Keratinocyte (primary cell): ENCODE measurements around the gene URAD. TPM values are rescaled to one million over a fixed set of nuclear protein-coding genes. Genes with fewer than 3 reads are reported as not detected.

Experiments
- DNase-seq: peaks from one replicate; pipeline ENCODE4 v3.0.0-alpha.2; 2011; ENCODE audit warnings: low read depth, missing footprints, low spot score
- FAIRE-seq: peaks from 2 replicates; lab custom pipeline; 2011; peaks lifted over from hg19 to GRCh38; lab: Jason Lieb, UNC
- H2AFZ ChIP-seq: 2 replicates; pipeline ENCODE4 v1.6.0; 2012; ENCODE audit warnings: low read length, control low read depth, inconsistent platforms; ENCODE audit not compliant: control insufficient read depth
- H3K27ac ChIP-seq: 2 replicates; pipeline ENCODE4 v1.5.1; 2011; ENCODE audit warnings: low read length; ENCODE audit not compliant: control insufficient read depth, insufficient read depth
- H3K27me3 ChIP-seq: 3 replicates; pipeline ENCODE4 v1.6.0; 2011; ENCODE audit warnings: low read length; ENCODE audit not compliant: control insufficient read depth, insufficient read depth; ENCODE audit errors: extremely low read depth
- H3K36me3 ChIP-seq, 2 experiments: 2 replicates in 1 of 2; 3 replicates in 1 of 2; pipeline ENCODE4 v1.5.1; 2011; ENCODE audit warnings: low read length in 2 of 2, mild to moderate bottlenecking in 1 of 2; ENCODE audit not compliant: control insufficient read depth in 2 of 2, insufficient read depth in 2 of 2; ENCODE audit errors: extremely low read depth in 1 of 2
- H3K4me1 ChIP-seq: 3 replicates; pipeline ENCODE4 v1.5.1; 2011; ENCODE audit warnings: low read length; ENCODE audit not compliant: control insufficient read depth, insufficient read depth; ENCODE audit errors: extremely low read depth
- H3K4me2 ChIP-seq: 3 replicates; pipeline ENCODE4 v1.6.0; 2011; ENCODE audit warnings: low read depth, low read length; ENCODE audit not compliant: control insufficient read depth, insufficient read depth; ENCODE audit errors: extremely low read depth
- H3K4me3 ChIP-seq, 3 experiments: fragments of 200-600 bp in 1 of 3; sonication (generic) in 1 of 3; 2 replicates in 2 of 3; 3 replicates in 1 of 3; pipeline ENCODE4 v1.5.1; 2011 to 2016; ENCODE audit warnings: low read length in 3 of 3, mild to moderate bottlenecking in 3 of 3, control low read depth in 2 of 3, inconsistent platforms in 1 of 3, low read depth in 1 of 3, mixed read lengths in 1 of 3, mixed run types in 1 of 3, moderate library complexity in 1 of 3; ENCODE audit not compliant: control insufficient read depth in 2 of 3, insufficient read depth in 2 of 3; ENCODE audit errors: extremely low read depth in 1 of 3
- H3K79me2 ChIP-seq: 2 replicates; pipeline ENCODE4 v1.6.0; 2012; ENCODE audit warnings: low read length; ENCODE audit not compliant: control insufficient read depth, insufficient read depth
- H3K9ac ChIP-seq: 3 replicates; pipeline ENCODE4 v1.6.0; 2011; ENCODE audit warnings: low read length; ENCODE audit not compliant: control insufficient read depth, insufficient read depth; ENCODE audit errors: extremely low read depth
- H3K9me1 ChIP-seq: 3 replicates; pipeline ENCODE4 v1.6.0; 2011; ENCODE audit warnings: low read length; ENCODE audit not compliant: control insufficient read depth, insufficient read depth; ENCODE audit errors: extremely low read depth
- H3K9me3 ChIP-seq: 2 replicates; pipeline ENCODE4 v1.5.1; 2012; ENCODE audit warnings: low read depth, low read length; ENCODE audit not compliant: control insufficient read depth
- H4K20me1 ChIP-seq: 3 replicates; pipeline ENCODE4 v1.6.0; 2011; ENCODE audit warnings: low read length; ENCODE audit not compliant: control insufficient read depth, insufficient read depth; ENCODE audit errors: extremely low read depth
- CTCF ChIP-seq, 3 experiments: IDR thresholded peaks in 1 of 3; conservative IDR thresholded peaks in 1 of 3; optimal IDR thresholded peaks in 1 of 3; 2 replicates in 2 of 3; 3 replicates in 1 of 3; pipeline versions ENCODE3 to v1.5.1; 2011; ENCODE audit warnings: low read length in 3 of 3, mild to moderate bottlenecking in 3 of 3, moderate library complexity in 2 of 3, control low read depth in 1 of 3, inconsistent platforms in 1 of 3; ENCODE audit not compliant: insufficient read depth in 2 of 3; ENCODE audit errors: extremely low read depth in 1 of 3
- EZH2 ChIP-seq: IDR thresholded peaks from one replicate; pipeline ENCODE4 v1.6.1; 2012; ENCODE audit warnings: inconsistent platforms, mild to moderate bottlenecking, low read length, moderate library complexity
- dilution Hi-C: fragments of 300-500 bp; cut with MboI; formaldehyde crosslinking; loops from one replicate; pipeline ENCODE4 v1.7.0; 2020; ENCODE audit warnings: low sequenced_read_pairs; ENCODE audit not compliant: extremely low pct_ligation_motif_present
- polyA plus RNA-seq, 5 experiments: library from polyadenylated mRNA; depleted of rRNA in 3 of 5; stranded (reverse) in 3 of 5; stranded (forward) in 1 of 5; unstranded in 1 of 5; fragments of >200 nt; gene quantifications; 1 replicate in 1 of 5; 2 replicates in 3 of 5; 3 replicates in 1 of 5; pipeline versions ENCODE4 v1.2.1 to v1.2.3, GENCODE V29; 2011 to 2012; ENCODE audit warnings: missing spikeins in 2 of 5, low read depth in 1 of 5, low replicate concordance in 1 of 5

The URAD gene
- polyA plus RNA-seq, 1 donor (not counting 4 experiments of a cell fraction or from before 2014, with no cell fraction given) = not detected

GRCh38 chr13:28026508-28026907 lies 38.0 kb upstream of the URAD start:
- H2AFZ ChIP-seq = no peak overlapping the region
- dilution Hi-C loops = no loop called here
- H3K4me2 ChIP-seq = no peak overlapping the region
- no peak overlapping the region for H3K4me3 ChIP-seq
- no peak overlapping the region for H3K9ac ChIP-seq
- H3K9me3 ChIP-seq = no peaks in the 10 kb centered on the region
- no peaks in the 10 kb centered on the region for H3K36me3 ChIP-seq
- no peaks in the 10 kb centered on the region for H3K27me3 ChIP-seq
- TF ChIP-seq CTCF (optimal IDR thresholded peaks at IDR 0.05 in 1 of 3, IDR thresholded peaks at IDR 0.05 in 1 of 3, conservative IDR thresholded peaks at IDR 0.05 in 1 of 3; ENCODE audit: extremely low read depth in 1 of 3, insufficient read depth in 2 of 3, low read length in 3 of 3) (no peak), EZH2 (no peak)
- DNase-seq = no peak
- no peaks in the 10 kb centered on the region for H3K9me1 ChIP-seq
- no peak overlapping the region for H3K27ac ChIP-seq
- H4K20me1 ChIP-seq = no peaks in the 10 kb centered on the region
- no peaks in the 10 kb centered on the region for H3K79me2 ChIP-seq
- no peaks in the 10 kb centered on the region for H3K4me1 ChIP-seq
- no peak for FAIRE-seq

GRCh38 chr13:28022848-28023518 lies 34.5 kb upstream of the URAD start:
- H3K27ac ChIP-seq = no peak overlapping the region
- FAIRE-seq (no peak), DNase-seq (no peak)
- H3K4me2 ChIP-seq = no peak overlapping the region
- H3K36me3 ChIP-seq = no peaks in the 10 kb centered on the region
- no peaks in the 10 kb centered on the region for H4K20me1 ChIP-seq
- no peak overlapping the region for H3K9ac ChIP-seq
- no peaks in the 10 kb centered on the region for H3K79me2 ChIP-seq
- H3K4me3 ChIP-seq = no peak overlapping the region
- no peaks in the 10 kb centered on the region for H3K4me1 ChIP-seq
- H2AFZ ChIP-seq = no peak overlapping the region
- no peak for TF ChIP-seq EZH2
- H3K9me3 ChIP-seq = no peaks in the 10 kb centered on the region
- H3K27me3 ChIP-seq = no peaks in the 10 kb centered on the region
- dilution Hi-C loops = no loop called here
- H3K9me1 ChIP-seq = no peaks in the 10 kb centered on the region

- DNase-seq = no peak
- no peaks in the 10 kb centered on the region for H3K9me3 ChIP-seq
- H2AFZ ChIP-seq = no peak overlapping the region
- H3K4me3 ChIP-seq = no peak overlapping the region
- H3K36me3 ChIP-seq = no peaks in the 10 kb centered on the region
- dilution Hi-C loops = no loop called here
- H3K9ac ChIP-seq = no peak overlapping the region
- H3K4me1 ChIP-seq = peaks cover 5% of the 10 kb centered on the region
- TF ChIP-seq CTCF (optimal IDR thresholded peaks at IDR 0.05 in 1 of 3, IDR thresholded peaks at IDR 0.05 in 1 of 3, conservative IDR thresholded peaks at IDR 0.05 in 1 of 3; ENCODE audit: extremely low read depth in 1 of 3, insufficient read depth in 2 of 3, low read length in 3 of 3) (no peak), EZH2 (no peak)
- H4K20me1 ChIP-seq = no peaks in the 10 kb centered on the region
- H3K9me1 ChIP-seq = no peaks in the 10 kb centered on the region
- no peak overlapping the region for H3K4me2 ChIP-seq
- H3K27me3 ChIP-seq = no peaks in the 10 kb centered on the region
- no peak overlapping the region for H3K27ac ChIP-seq
- FAIRE-seq = no peak
- H3K79me2 ChIP-seq = no peaks in the 10 kb centered on the region
Observed at GRCh38 chr13:28014301-28014700, 25.8 kb upstream of the URAD start.
